ENCODE results near the gene HSPB6.

- TF ChIP-seq POLR2AphosphoS5 (IDR thresholded peaks at IDR 0.05): no peak
- TF ChIP-seq, protein P1, sequence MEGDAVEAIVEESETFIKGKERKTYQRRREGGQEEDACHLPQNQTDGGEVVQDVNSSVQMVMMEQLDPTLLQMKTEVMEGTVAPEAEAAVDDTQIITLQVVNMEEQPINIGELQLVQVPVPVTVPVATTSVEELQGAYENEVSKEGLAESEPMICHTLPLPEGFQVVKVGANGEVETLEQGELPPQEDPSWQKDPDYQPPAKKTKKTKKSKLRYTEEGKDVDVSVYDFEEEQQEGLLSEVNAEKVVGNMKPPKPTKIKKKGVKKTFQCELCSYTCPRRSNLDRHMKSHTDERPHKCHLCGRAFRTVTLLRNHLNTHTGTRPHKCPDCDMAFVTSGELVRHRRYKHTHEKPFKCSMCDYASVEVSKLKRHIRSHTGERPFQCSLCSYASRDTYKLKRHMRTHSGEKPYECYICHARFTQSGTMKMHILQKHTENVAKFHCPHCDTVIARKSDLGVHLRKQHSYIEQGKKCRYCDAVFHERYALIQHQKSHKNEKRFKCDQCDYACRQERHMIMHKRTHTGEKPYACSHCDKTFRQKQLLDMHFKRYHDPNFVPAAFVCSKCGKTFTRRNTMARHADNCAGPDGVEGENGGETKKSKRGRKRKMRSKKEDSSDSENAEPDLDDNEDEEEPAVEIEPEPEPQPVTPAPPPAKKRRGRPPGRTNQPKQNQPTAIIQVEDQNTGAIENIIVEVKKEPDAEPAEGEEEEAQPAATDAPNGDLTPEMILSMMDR (IDR thresholded peaks at IDR 0.05): no peak
Measured at GRCh38 chr19:35730326-35730725, 26.5 kb downstream of the HSPB6 start.

Data from gastroesophageal sphincter (tissue), 3 donors.